NOMO-1 treated with dmso at 0.1 percent for 144 hours (cell line): ENCODE data around the gene NDNF.

Experiments used
- DNase-seq: peaks from one replicate; lab custom pipeline; 2025; ENCODE audit not compliant: unreplicated experiment; lab: John Stamatoyannopoulos, UW

Gene NDNF

DNA sequence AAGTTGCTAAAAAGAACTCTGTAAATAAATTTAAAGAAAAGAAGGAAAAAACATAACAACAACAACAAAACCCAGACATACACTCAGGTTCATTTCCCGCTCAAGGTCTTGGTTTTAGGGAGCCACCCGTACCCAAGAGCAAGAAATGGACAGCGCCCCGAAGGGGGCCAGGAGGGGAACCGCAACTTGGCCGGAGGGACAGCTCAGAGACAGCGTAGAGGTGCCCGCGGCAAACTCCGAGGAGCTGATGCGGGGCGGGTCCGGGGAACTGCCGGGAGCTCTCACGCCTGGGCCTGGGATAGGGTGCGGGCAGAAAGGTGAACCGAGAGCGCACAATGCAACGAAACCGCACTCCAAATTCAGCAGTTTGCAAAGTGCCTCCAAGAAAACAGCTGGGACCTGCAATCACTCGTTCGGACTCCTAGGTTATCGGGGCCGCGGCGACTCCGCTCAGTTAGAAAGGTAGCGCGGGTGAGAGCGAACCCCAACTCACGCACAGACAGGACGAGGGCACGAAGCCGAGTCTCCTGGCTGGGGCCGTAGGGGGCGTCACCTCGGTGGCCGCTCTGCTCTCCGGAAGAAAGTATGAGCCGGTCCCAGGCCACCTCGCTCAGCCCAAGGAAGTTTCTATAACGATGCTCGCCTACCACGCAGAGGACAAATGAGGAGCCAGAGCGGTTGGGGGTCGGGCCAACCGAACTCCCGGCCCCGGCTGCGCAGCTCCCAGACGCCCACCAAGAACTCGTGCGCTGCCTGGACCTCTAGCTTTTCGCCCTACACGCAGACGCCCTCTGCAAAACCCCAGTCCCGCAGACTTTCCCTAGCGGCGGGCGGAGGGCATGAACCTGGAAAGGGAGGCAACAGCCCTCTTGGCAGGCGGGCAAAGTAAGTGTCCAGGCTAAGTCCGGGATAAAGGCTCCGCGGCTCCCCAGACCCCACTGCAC, 1.4 kb downstream of the NDNF start:
- DNase-seq = no peak

DNA sequence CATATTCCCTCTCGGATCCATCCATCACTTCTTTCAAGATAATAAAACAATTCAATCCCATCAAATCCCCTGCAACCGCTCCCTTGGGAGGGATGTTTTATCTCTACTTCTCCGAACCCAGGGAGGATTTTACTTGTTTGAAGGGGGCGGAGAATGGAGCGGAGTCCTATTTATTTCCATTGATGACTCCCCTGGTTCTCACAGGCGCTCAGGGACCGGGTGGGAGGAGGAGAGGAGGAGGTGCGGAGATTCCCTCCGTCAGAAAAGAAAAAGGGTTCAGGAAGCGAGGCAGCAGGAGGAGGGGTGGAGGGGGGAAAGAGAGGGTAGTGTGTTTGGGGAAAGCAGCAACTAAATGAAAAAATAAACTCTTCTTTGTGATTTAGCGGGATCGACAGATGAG, 2.1 kb downstream of the NDNF start:
- DNase-seq = no peak

DNA sequence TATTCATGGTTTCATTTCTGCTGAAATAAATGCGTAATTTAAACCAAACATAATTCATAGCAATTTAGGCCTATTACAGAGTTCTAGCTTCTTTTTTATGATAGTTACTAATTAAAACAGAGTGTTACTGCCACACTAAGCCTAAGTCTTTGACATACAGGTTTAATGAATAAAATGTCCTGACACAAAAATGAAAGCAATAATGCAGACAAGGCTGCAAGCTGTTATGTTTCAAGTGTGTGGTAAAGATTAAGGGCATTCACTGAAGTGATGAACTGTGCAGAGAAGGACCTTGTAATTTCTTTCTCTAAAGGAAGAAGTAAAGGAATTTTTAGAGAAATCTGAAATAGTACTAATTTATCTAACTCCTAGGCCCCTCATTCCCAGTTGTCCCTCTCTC, 2.9 kb downstream of the NDNF start:
- no peak for DNase-seq

DNA sequence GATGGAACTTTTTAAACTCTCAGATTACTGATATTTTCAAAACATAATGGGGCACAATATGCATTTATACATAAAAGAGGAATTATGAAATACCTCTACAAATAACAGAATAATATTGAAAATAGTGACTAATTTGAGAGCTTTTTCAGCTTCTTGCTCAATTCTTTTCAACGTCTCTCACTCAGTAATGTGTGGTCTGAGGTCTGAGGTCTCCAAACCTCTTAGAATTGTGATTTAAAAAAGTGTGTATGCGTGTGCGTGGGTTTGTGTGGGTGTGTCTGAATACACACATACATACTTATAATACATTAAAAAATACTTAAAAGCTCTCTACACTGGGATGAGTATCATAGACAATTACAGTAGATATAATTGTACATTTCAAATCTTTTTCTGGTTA, 7.9 kb downstream of the NDNF start:
- no peak for DNase-seq

DNA sequence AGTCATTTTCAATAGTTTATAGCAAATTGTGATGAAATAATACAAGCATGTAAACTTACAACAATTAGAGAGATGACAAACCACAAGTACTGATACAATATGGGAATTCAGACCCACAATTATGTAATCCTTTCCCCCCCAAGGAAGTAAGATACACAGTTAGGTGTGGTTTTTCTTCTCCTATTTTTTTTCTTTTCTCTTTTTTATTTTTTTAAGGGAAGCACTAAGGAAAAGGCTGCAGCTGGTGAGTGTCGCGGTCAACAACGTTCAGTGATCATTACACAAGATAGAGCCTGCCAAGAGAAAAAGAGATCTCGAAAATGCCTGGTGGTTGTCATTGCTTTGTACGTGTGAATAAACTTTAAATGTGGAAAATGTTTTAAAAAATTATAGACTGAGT, 9.8 kb downstream of the NDNF start:
- DNase-seq = peak; percentile 62

DNA sequence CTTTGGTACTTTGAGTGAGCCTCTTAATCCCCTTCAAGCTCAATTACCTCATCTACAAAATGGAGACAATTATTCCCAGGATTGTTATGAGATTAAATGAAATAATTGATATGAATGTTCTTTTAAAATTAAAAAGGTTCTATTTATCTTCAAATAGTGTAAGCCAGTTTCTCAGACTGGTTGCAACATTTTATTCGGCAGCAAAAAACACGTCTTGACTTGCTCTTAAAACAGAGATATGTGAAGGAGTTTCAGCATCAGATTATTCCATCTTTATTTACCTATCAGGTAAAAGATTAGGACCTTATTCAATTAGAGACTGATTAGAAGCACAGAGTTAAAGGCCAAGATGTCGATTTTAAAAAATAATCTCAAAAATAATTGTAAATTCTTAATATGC, 10.5 kb downstream of the NDNF start:
- DNase-seq = no peak

DNA sequence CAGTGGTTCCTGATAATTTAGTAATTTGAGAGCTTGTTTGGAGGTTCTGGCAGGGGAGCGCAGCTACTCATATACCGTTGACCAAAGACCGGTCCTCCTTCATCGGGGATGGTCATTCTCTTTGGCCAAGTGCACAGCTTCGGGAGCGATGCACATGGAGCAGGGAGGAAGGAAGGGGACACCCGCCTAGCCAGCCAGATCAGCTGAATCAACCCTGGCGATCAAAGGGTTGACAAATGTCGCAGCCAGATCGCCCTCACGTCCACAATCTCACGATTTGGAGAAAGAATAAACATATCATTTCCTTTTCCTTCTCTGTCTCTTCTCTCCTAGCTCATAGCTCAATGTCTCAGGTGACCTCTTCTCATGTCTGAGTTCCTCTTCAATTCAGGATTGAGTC, 11.1 kb downstream of the NDNF start:
- DNase-seq = no peak

DNA sequence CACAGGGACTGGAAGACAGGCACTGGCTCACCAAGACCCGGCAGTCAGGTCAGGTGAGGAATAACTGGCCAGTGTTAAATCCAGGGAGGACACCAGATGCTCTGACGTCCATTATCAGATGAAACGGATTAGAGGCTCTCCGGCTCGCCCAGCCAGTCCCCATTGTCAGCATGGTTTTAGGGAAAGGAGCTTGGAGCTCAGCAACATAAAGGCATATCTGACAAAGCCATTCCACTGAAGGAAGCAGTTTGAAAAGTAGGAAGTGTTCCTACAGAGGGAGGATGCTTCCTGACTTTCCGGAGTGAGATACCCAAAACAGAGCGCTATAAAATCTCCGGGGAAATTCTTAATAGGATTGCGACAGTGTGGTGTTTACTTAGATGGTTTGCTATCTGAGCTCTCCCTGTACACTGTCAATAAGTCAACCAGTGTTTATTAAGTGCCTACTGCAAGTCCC, 14.8 kb downstream of the NDNF start:
- no peak for DNase-seq

DNA sequence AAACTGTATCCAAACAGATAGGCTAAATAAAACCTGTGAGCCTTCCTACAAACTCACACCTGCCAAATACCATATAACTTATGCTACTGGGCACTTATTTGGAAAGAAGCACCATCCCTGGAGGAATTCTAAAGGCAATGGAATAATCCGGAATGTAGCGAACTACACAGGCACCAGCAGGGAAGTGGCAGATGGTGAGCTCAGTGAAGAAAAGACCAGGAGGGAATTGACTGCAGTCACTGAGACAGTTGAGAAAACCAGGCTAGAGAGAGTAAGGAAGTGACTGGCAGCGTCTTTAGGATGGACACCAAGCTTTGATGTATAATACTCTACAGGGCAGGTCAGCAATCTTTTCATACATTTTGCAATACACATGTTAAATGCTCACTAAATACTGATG, 16.3 kb downstream of the NDNF start:
- DNase-seq = no peak

DNA sequence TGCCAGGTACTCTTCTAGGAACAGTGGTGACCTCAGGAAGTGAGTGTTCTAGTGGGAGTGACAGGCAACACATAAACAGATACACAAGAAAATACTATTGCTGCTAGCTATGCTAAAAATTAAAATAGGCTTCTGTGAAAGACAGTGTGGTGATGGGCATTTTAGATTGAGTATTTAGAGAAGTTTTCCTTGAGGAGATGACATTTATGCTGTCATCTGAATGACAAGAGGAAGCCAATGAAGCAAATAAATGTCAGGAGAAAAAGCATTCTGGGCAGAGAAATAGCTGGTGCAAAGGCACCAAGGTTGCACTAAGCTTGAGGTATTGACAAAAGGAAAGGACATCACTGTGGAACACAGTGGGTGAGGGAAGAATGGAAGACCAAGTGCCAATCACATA, 18.0 kb downstream of the NDNF start:
- DNase-seq = no peak

DNA sequence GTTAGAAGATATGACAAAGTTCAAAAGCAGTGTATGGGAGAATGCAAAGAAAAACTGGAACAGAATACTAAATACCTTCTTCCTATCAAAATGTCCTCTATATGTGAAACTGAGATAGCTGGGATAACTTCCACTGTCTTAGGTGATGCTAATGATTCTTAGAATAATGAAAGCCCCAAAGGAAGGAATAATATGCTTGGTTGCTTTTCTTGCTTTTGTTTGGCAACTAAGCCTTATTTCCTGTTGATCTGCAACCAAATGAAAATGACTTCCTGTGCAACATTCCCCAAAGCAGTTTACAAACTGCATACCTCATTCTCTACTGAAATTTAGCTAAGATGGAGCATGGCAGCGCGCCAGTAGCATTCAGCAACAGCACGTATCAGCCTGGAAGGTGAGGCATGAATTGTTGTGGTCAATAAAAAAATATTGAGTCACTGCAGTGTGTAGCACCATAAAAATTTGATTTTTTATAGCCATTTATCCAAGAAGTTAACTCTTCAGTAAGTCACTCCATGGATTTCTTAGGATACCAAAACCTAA, 18.7 kb downstream of the NDNF start:
- no peak for DNase-seq

DNA sequence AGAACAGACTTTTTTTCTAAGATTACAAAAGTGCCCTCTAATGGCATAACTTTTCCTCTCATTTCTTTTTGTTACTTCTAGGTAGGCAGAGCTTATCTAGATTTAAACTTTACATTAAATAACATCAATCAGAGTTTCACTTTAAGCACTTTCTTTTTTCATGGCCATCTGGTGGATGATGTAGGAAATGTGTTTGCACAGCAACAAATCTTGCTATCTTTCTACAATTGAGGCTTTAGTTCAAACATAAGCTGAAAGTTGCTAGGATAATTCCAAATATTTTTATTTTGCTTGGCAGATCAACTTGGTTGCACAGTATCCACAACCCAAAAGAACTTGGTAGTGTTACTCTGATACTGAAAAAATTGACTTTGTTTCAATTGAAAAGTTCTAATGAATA, 22.0 kb downstream of the NDNF start:
- no peak for DNase-seq

DNA sequence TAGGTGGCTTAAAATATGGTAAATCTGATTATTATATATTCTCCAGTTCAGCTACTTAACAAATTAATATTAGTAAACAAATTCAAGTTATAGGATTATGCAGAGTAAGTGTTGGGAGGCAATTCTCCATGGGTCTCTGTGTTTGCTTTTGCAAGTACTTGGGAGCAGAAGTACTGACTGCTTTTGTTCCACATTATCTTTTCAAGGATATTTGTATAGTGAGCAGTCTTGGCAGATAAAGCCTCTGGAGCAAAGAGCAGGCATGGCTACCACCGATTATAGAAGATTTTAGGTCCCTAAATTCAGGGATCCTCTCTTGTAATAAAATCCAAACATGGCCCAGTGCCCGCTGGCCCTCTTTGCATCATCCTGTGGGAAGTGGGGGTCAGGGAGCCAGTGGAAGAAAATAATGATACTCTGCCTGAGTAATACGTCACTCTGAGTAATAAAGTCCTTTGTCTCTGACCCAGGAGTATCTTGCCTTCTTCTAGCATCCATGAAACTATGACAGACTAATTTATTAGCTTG, 23.2 kb downstream of the NDNF start:
- no peak for DNase-seq

DNA sequence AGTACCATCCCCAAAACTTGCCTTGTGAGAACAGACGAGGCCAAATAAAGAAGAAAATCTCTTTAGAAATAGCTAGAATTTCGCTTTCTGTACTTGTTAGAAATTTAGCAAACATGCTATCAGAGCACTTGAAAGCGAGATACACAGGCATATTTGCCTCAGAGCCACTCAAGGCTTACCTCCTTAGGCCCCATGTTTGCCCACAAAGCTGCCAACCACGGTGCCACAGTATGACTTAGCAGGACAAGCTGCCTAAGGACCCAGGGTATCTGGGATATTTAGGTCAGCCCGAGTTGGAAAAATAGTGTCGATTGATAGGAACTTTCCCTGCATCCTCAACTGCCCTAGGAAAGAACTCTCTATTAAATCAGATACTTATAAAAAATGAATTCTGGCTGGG, 24.2 kb downstream of the NDNF start:
- DNase-seq = no peak

DNA sequence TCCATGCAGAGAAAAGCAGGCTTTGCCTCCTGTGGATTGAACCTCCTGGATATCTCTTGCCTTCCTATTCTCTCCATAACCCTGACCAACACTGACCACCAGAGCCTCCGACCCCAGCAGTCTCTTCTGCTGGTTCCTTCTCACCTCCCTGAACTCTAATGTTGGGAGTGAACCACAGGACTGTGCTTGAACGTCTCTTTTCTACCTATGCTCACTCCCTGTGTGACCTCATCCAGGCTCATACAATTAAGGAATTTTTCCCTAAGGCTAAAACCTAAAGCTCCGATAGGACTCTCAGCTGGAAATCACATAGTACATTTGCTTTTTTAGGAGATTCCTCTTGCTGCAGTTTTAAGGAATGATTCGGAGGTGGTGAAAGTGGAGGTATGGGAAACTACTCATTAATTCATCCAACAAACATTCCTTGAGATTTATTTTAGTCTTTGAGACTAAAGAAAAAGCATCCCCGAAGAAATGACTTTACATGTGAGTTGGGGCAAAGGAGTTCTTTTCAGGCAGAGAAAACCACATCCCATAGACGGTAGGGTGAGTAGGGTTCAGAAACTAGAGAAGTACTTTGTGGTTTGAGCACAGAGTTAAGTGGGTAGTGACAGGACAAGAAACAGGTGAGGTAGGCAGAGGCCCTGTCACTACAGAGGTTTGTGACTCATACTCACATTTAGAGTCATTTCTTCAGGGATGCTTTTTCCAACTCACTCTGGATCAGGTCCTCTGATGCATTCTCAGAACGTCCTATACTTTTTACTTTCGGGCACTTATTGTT, 30.8 kb downstream of the NDNF start:
- DNase-seq = no peak

DNA sequence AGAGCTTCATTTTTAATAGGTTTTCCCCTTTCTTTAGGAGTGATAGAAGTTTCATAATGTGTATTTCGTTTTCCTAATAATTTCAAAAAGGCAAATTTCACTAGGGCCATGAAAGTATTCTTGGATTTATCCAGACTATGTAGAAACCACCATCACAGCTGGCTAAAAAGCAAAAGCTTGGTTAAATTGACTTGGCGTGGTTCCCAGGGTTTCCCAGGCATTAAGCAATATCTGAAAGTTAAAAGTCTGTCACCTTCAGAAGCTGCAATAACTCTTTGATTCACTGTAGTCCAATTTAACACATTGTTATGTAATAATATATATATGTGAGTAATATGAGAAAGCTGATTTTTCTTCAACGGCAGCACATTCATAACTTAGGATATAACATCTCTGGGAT, 38.3 kb downstream of the NDNF start:
- no peak for DNase-seq

DNA sequence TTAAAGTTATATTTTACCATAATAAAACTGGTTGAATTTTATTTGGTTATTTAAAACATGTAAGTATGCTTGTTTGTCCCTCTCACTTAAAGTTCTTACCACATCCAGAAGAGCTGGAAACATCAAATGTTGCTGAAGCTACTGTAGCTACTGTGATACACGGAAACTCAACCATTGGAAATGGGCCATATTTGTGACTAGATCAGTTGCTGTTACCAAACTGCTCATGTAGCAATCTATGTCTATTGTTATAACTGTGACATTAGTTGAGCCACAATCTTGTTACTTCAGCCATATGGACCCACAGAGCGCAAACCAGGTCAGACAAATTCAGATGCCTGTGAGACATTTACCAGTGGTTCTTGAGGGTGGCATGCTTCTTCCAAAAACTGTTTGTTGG, 41.6 kb downstream of the NDNF start:
- no peak for DNase-seq

DNA sequence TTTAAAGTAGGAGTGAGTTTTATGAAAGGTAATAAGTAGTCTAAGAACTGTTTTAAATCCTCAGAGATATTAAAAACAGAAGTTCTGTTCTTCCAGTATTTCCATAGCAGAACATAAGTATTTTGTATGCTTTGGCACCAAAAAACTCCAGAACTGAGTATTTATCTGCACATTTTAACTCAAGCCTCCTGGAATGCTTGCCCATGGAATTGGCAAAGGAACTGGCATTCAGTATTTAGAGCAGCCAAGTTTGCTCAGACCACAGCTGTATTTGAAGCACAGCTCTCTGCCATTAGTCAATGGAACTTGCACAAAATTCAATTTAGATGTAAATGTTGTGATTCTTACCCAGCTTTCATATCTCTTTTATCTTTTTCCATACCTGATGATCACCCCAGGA, 42.2 kb downstream of the NDNF start:
- no peak for DNase-seq

DNA sequence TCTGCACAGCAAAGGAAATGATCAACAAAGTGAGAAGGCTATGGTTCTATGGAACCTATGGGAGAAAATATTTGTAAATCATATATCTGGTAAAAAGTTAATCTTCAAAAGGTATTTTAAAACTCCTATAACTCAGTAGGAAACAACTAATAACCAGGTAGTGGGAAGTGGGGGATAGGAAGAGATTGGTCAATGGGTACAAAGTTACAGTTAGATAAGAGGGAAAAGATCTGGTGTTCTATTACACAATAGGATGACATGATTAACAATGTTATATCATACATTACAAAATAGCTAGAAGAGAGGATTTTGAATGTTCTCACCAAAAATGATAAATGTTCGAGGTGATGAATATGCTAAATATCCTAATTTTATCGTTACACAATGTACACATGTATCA, 46.3 kb downstream of the NDNF start:
- DNase-seq = no peak

DNA sequence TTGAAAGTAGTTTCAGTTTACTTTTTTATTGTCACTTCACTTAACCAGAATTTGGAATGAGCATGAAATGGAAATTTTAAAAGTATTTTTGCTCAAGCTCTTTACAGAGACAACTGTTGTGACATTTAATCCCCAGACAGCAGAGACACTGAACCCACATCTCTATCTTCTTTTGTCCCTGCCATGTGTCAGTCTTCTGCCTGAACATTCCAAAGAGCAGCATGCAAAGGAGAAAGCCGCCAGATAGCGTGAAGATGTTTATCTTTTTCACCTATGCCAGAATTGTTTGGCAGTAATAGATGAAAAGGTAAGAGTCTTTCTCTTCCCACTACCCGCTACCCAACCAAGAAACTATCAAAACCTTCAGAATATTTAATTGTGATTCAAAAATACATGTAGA, 46.8 kb downstream of the NDNF start:
- no peak for DNase-seq

DNA sequence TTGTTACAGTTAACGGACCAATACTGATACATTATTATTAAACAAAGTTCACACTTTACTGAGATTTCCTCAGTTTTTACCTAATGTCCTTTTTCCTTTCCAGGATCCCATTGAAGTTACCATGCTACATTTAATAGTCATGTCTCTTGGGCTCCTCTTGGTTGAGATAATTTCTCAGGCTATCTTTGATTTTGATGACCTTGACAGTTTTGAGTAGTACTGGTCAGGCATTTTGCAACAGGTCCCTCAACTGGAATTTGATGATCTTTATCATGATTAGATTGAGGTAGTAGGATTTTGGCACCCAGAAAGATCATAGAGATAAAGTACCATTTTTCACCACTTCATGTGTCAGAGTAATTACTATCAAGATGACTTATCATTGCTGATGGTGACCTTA, 53.8 kb downstream of the NDNF start:
- DNase-seq = no peak

DNA sequence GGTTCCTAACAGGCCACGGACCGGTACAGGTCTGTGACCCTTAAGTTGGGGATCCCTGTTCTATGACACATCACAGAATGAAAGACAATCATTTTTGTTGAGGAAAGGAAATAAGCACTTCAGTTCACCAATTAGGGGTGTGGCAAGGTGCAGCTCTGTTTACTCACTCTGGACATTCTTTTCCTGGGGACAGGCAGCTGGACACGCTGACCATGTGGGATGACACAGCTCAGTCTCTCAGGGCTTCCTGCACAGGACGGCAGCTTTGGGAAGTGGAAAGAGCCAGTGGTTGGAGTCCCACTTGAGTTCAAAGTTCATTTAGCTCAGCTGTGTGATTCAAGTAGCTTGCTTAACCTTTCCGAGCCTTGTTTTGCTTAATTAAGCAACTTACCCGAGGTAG, 55.7 kb downstream of the NDNF start:
- no peak for DNase-seq
